Measurements from ENCODE around the gene LZTS3.

- TF ChIP-seq CTCF (IDR thresholded peaks at IDR 0.05): no peak
- TF ChIP-seq POLR2AphosphoS5 (IDR thresholded peaks at IDR 0.05): no peak
- no peak for TF ChIP-seq POLR2A (IDR thresholded peaks at IDR 0.05)
- no peak for TF ChIP-seq EP300 (IDR thresholded peaks at IDR 0.05)
These were observed 40.2 kb downstream of the LZTS3 start for GRCh38 chr20:3133155-3133554.
